Liver (tissue), 9 donors: ENCODE data around the gene TBC1D24. TPM values are rescaled to one million over a fixed set of nuclear protein-coding genes. Genes with fewer than 3 reads are reported as not detected.
"Not testable (repeated sequence)": the region's sequence is repeated elsewhere in the genome, so short reads cannot be mapped to it uniquely, and the experiment has no call there.

Source experiments
- DNase-seq: peaks from one replicate; pipeline ENCODE4 v3.0.0-alpha.2; 2017; ENCODE audit warnings: low spot score
- H3K27ac ChIP-seq, 2 donors: one replicate each; pipeline ENCODE4 v1.7.0; 2013; ENCODE audit warnings: inconsistent platforms in 2 of 2, low read length in 2 of 2, control low read depth in 1 of 2, low read depth in 1 of 2, mild to moderate bottlenecking in 1 of 2
- H3K27me3 ChIP-seq, 4 donors: one replicate each; pipeline versions ENCODE4 v1.6.1 to v1.7.0; 2013; ENCODE audit warnings: low read length in 3 of 4, inconsistent platforms in 1 of 4, mild to moderate bottlenecking in 1 of 4, moderate library complexity in 1 of 4; ENCODE audit not compliant: control insufficient read depth in 4 of 4, insufficient read depth in 4 of 4
- H3K36me3 ChIP-seq, 4 donors: one replicate each; pipeline versions ENCODE4 v1.6.1 to v1.7.0; 2013; ENCODE audit warnings: low read length in 3 of 4, mild to moderate bottlenecking in 3 of 4, low read depth in 1 of 4, moderate library complexity in 1 of 4; ENCODE audit not compliant: control insufficient read depth in 4 of 4, insufficient read depth in 3 of 4
- H3K4me1 ChIP-seq, 4 donors: one replicate each; pipeline versions ENCODE4 v1.6.1 to v1.7.0; 2013; ENCODE audit warnings: low read length in 3 of 4, mild to moderate bottlenecking in 3 of 4, moderate library complexity in 1 of 4; ENCODE audit not compliant: control insufficient read depth in 4 of 4, insufficient read depth in 4 of 4
- H3K4me3 ChIP-seq, 3 donors: one replicate each; pipeline versions ENCODE4 v1.6.1 to v1.7.0; 2013; ENCODE audit warnings: low read length in 3 of 3, control low read depth in 1 of 3, low read depth in 1 of 3, mild to moderate bottlenecking in 1 of 3
- H3K9ac ChIP-seq, 2 donors: one replicate each; pipeline ENCODE4 v1.7.0; 2013; ENCODE audit warnings: low read length in 2 of 2, mild to moderate bottlenecking in 2 of 2, moderate library complexity in 2 of 2, control low read depth in 1 of 2, low read depth in 1 of 2
- H3K9me3 ChIP-seq, 4 donors: one replicate each; pipeline versions ENCODE4 v1.6.1 to v1.7.0; 2013; ENCODE audit warnings: low read length in 3 of 4; ENCODE audit not compliant: control insufficient read depth in 4 of 4
- EGR1 ChIP-seq, 2 donors: IDR thresholded peaks; 2 replicates each; pipeline ENCODE4 v1.6.1; 2016 to 2018; ENCODE audit warnings: antibody characterized with exemption in 2 of 2, low read depth in 2 of 2
- GABPA ChIP-seq, 2 donors: IDR thresholded peaks in 1 of 2; conservative IDR thresholded peaks in 1 of 2; 2 replicates each; pipeline ENCODE4 v1.6.1; 2016; ENCODE audit warnings: antibody characterized with exemption in 2 of 2, mild to moderate bottlenecking in 1 of 2, moderate library complexity in 1 of 2
- HNF4A ChIP-seq, 2 donors: conservative IDR thresholded peaks; 2 replicates each; pipeline ENCODE4 v1.6.1; 2016; ENCODE audit warnings: antibody characterized with exemption in 2 of 2, mild to moderate bottlenecking in 2 of 2
- HNF4G ChIP-seq: IDR thresholded peaks from 2 replicates; pipeline ENCODE4 v1.6.1; 2016; ENCODE audit warnings: antibody characterized with exemption
- JUND ChIP-seq, 2 donors: IDR thresholded peaks; 2 replicates each; pipeline ENCODE4 v1.6.1; 2016; ENCODE audit warnings: antibody characterized with exemption in 2 of 2
- MAX ChIP-seq: IDR thresholded peaks from 2 replicates; pipeline ENCODE4 v1.6.1; 2016; ENCODE audit warnings: antibody characterized with exemption
- RAD21 ChIP-seq, 2 donors: IDR thresholded peaks; 2 replicates each; pipeline ENCODE4 v1.6.1; 2016; ENCODE audit warnings: antibody characterized with exemption in 2 of 2, mild to moderate bottlenecking in 2 of 2
- REST ChIP-seq: IDR thresholded peaks from 2 replicates; pipeline ENCODE4 v1.6.1; 2016; ENCODE audit warnings: antibody characterized with exemption, mild to moderate bottlenecking
- RXRA ChIP-seq, 2 donors: IDR thresholded peaks; 2 replicates each; pipeline ENCODE4 v1.6.1; 2017 to 2018; ENCODE audit warnings: antibody characterized with exemption in 2 of 2, mild to moderate bottlenecking in 1 of 2
- SP1 ChIP-seq: IDR thresholded peaks from 2 replicates; pipeline ENCODE4 v1.6.1; 2018; ENCODE audit warnings: antibody characterized with exemption, mild to moderate bottlenecking
- WGBS: extraction: QIAGEN DNeasy Blood & Tissue Kit; methylation state at CpG from one replicate; pipeline ENCODE4 v1.1.7; 2013; 5-methylcytosine and 5-hydroxymethylcytosine counted together
- polyA plus RNA-seq, 2 donors: library from polyadenylated mRNA; stranded (reverse) in 1 of 2; unstranded in 1 of 2; fragments of 200-250 nt in 1 of 2; fragments of >200 nt in 1 of 2; fragmentation: Nextera tagmentation in 1 of 2; extraction: Ambion mirVana in 1 of 2; gene quantifications; one replicate each; pipeline versions ENCODE4 v1.2.1 to v1.2.3, GENCODE V29; 2013 to 2015
- total RNA-seq, 2 donors: library from RNA; depleted of rRNA; stranded (reverse); fragments of >200 nt; gene quantifications; one replicate each; pipeline ENCODE4 v1.2.3, GENCODE V29; 2014
- TF ChIP-seq, protein P1 (sequence below): fragments of 150-350 bp; IDR thresholded peaks from 2 replicates; pipeline ENCODE4 v1.5.1; 2017; ENCODE audit warnings: improper control_type of control experiment, low read depth, low read length; ENCODE audit not compliant: missing input control
- donor health status: healthy.
- donor health status: healthy.
- donor health status: healthy.
- donor health status: healthy.
- donor health status: healthy.

The TBC1D24 gene
- total and polyA plus RNA-seq, 4 donors = 8.4 to 22.3 (median 11.5) TPM

- WGBS = 44% methylated on average over 14 of the region's 14 CpGs
- Histone ChIP-seq H3K4me1 (peaks cover 10 to 44% (median 31%) of the 10 kb centered on the region in 4 donors), H3K27ac (peak overlapping the region in 1 of 2 donors; percentile 12)
- not testable (repeated sequence) for H3K36me3 ChIP-seq, H3K4me3 ChIP-seq, H3K27me3 ChIP-seq, H3K9me3 ChIP-seq, H3K9ac ChIP-seq
- peak; percentile 52 to 66 for TF ChIP-seq RAD21 (IDR thresholded peaks at IDR 0.05)
- TF ChIP-seq, protein P1, sequence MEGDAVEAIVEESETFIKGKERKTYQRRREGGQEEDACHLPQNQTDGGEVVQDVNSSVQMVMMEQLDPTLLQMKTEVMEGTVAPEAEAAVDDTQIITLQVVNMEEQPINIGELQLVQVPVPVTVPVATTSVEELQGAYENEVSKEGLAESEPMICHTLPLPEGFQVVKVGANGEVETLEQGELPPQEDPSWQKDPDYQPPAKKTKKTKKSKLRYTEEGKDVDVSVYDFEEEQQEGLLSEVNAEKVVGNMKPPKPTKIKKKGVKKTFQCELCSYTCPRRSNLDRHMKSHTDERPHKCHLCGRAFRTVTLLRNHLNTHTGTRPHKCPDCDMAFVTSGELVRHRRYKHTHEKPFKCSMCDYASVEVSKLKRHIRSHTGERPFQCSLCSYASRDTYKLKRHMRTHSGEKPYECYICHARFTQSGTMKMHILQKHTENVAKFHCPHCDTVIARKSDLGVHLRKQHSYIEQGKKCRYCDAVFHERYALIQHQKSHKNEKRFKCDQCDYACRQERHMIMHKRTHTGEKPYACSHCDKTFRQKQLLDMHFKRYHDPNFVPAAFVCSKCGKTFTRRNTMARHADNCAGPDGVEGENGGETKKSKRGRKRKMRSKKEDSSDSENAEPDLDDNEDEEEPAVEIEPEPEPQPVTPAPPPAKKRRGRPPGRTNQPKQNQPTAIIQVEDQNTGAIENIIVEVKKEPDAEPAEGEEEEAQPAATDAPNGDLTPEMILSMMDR = peak; percentile 11
- DNase-seq = peak; percentile 39
Measured at GRCh38 chr16:2539845-2540458, 65.0 kb downstream of the TBC1D24 start.

DNA sequence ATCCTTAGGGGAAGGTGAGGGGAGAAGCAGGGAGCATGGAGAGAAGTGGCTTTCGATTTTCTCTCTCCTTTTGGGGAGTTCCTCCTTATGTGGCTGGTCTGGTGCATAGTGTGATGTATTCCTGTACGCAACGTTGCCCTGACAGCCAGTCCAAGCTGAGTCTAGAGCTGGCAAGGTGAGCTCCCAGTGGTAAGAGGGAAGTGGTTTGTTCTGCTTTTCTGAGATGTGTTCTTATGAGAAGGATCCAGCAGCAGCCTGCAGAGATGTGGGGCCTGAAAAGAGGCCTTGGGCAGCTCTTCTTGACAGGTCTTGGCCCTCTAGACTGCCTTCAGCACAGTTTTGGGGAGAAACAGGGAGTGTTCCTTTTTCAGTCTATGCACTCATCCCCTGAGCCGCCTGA, 66.0 kb downstream of the TBC1D24 start:
- not testable (repeated sequence) for H3K27me3 ChIP-seq, H3K9me3 ChIP-seq, H3K36me3 ChIP-seq, H3K9ac ChIP-seq, H3K4me3 ChIP-seq, DNase-seq
- peak overlapping the region; percentile 38 to 63 for H3K27ac ChIP-seq
- 50% methylated on average over 3 of the region's 4 CpGs for WGBS
- H3K4me1 ChIP-seq = peaks cover 10 to 44% (median 33%) of the 10 kb centered on the region in 4 donors

GRCh38 chr16:2541409-2541808, 66.5 kb downstream of the TBC1D24 start:
- Histone ChIP-seq H3K27ac (peak overlapping the region in 1 of 2 donors; percentile 63), H3K4me1 (peaks cover 10 to 41% (median 34%) of the 10 kb centered on the region in 4 donors)

GRCh38 chr16:2543771-2544170, 68.8 kb downstream of the TBC1D24 start:
- DNase-seq, H3K27ac ChIP-seq, H3K9me3 ChIP-seq, H3K4me3 ChIP-seq, H3K36me3 ChIP-seq, H3K27me3 ChIP-seq, H3K9ac ChIP-seq: not testable (repeated sequence)
- peaks cover 10 to 39% (median 34%) of the 10 kb centered on the region in 4 donors for H3K4me1 ChIP-seq
- 91% methylated on average over 14 of the region's 14 CpGs for WGBS

More at GRCh38 chr16:2541409-2541808, 66.5 kb downstream of the TBC1D24 start:
- H3K36me3 ChIP-seq, DNase-seq, H3K4me3 ChIP-seq, H3K27me3 ChIP-seq, H3K9me3 ChIP-seq, H3K9ac ChIP-seq: not testable (repeated sequence)
- TF ChIP-seq JUND (IDR thresholded peaks at IDR 0.05) (peak in 1 of 2 donors; percentile 30), GABPA (IDR thresholded peaks at IDR 0.05 in 1 of 2, conservative IDR thresholded peaks at IDR 0.05 in 1 of 2) (peak in 1 of 2 donors; percentile 64), RAD21 (IDR thresholded peaks at IDR 0.05) (peak; percentile 13 to 30), EGR1 (IDR thresholded peaks at IDR 0.05; ENCODE audit: low read depth in 2 of 2) (peak in 1 of 2 donors; percentile 40), REST (peak; percentile 31), SP1 (peak; percentile 50), RXRA (IDR thresholded peaks at IDR 0.05) (peak; percentile 32 to 64), HNF4A (conservative IDR thresholded peaks at IDR 0.05) (peak; percentile 72 to 77), HNF4G (peak; percentile 15), MAX (peak; percentile 87)
- 31% methylated on average over 6 of the region's 6 CpGs for WGBS

DNA sequence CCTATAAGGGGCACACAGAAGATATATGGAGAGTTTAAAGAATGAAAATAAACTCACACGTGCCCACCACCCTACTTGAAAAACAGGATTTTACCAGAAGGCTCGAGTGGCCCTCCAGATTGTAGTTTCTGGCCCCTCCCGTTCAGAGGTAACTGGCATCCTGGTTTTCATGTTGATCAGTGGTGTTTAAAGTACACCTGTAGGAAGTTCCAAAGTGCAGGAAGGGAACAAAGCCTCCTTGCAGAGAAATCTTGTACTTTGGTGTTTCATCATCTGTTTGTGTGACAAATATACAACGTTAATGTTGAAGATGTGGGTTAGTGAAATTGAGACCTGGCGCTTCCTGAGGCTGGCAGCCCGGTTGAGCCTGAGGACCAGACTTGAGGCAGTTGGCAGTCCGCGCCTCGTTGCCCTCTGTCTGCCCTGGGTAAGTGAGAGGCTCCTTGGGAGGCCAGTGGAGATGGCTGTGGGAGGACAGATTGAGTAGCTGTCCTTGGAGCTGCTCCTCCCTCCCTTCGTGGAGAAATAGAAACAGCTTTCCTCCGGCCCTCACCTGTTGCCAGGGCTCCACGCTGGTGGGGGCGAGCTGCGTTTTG, 75.5 kb downstream of the TBC1D24 start:
- H3K36me3 ChIP-seq, H3K9ac ChIP-seq, H3K9me3 ChIP-seq, H3K4me3 ChIP-seq, H3K27ac ChIP-seq, DNase-seq, H3K27me3 ChIP-seq: not testable (repeated sequence)
- WGBS = no CpG with 5 or more reads among the region's 14 CpGs
- peaks cover 2 to 12% (median 6%) of the 10 kb centered on the region in 4 donors for H3K4me1 ChIP-seq
